GF-D8 (cell line): ENCODE results near the gene SLC35F1.
"Not testable (repeated sequence)": the region's sequence is repeated elsewhere in the genome, so short reads cannot be mapped to it uniquely, and the experiment has no call there.

ENCODE experiments used
- DNase-seq: peaks from one replicate; lab custom pipeline; 2025; lab: John Stamatoyannopoulos, UW

SLC35F1 gene

GRCh38 chr6:117927866-117928265 is 20.8 kb downstream of the SLC35F1 start:
- DNase-seq = no peak

GRCh38 chr6:117928833-117929232 is 21.8 kb downstream of the SLC35F1 start:
- DNase-seq = no peak

GRCh38 chr6:117929501-117929900 is 22.4 kb downstream of the SLC35F1 start:
- DNase-seq = no peak

- DNase-seq = no peak
Observed at GRCh38 chr6:117930645-117931044, 23.6 kb downstream of the SLC35F1 start.

- no peak for DNase-seq
Observed at GRCh38 chr6:117932001-117932400, 24.9 kb downstream of the SLC35F1 start.

GRCh38 chr6:117932676-117933075 is 25.6 kb downstream of the SLC35F1 start:
- DNase-seq = no peak

GRCh38 chr6:117933471-117933870 is 26.4 kb downstream of the SLC35F1 start:
- no peak for DNase-seq

GRCh38 chr6:117938311-117938995 is 31.4 kb downstream of the SLC35F1 start:
- DNase-seq = no peak

GRCh38 chr6:117947234-117947633 is 40.2 kb downstream of the SLC35F1 start:
- no peak for DNase-seq

GRCh38 chr6:117951783-117952182 is 44.7 kb downstream of the SLC35F1 start:
- DNase-seq = no peak

GRCh38 chr6:117955684-117956256 is 48.7 kb downstream of the SLC35F1 start:
- DNase-seq = no peak

GRCh38 chr6:117956386-117956785 is 49.3 kb downstream of the SLC35F1 start:
- DNase-seq = no peak

- no peak for DNase-seq
Observed at GRCh38 chr6:117958536-117958935, 51.5 kb downstream of the SLC35F1 start.

- no peak for DNase-seq
Observed at GRCh38 chr6:117960877-117961276, 53.8 kb downstream of the SLC35F1 start.

- no peak for DNase-seq
Observed at GRCh38 chr6:117961301-117961700, 54.2 kb downstream of the SLC35F1 start.

GRCh38 chr6:117965763-117966162 is 58.7 kb downstream of the SLC35F1 start:
- DNase-seq = not testable (repeated sequence)

GRCh38 chr6:117971637-117972036 is 64.6 kb downstream of the SLC35F1 start:
- DNase-seq = no peak

- no peak for DNase-seq
Observed at GRCh38 chr6:117974914-117975627, 68.0 kb downstream of the SLC35F1 start.

- DNase-seq = peak; percentile 7
Observed at GRCh38 chr6:117976030-117976651, 69.1 kb downstream of the SLC35F1 start.

- no peak for DNase-seq
Observed at GRCh38 chr6:117985916-117986315, 78.9 kb downstream of the SLC35F1 start.

- DNase-seq = no peak
Observed at GRCh38 chr6:117986396-117986795, 79.3 kb downstream of the SLC35F1 start.

GRCh38 chr6:117989086-117989485 is 82.0 kb downstream of the SLC35F1 start:
- DNase-seq = no peak

GRCh38 chr6:117990151-117990550 is 83.1 kb downstream of the SLC35F1 start:
- DNase-seq = no peak
